Activated CD4-positive, CD25-positive, alpha-beta regulatory T cell treated with anti-CD3 and anti-CD28 coated beads, Interleukin-2, amount 50 U/mL, for 16 hours (primary cell): ENCODE measurements around the gene CMPK2.
"Not testable (repeated sequence)": the region's sequence is repeated elsewhere in the genome, so short reads cannot be mapped to it uniquely, and the experiment has no call there.

Experiments
- DNase-seq: peaks from one replicate; pipeline ENCODE4 v3.0.0-alpha.2; 2020; ENCODE audit warnings: low read depth, low spot score

The CMPK2 gene

DNA sequence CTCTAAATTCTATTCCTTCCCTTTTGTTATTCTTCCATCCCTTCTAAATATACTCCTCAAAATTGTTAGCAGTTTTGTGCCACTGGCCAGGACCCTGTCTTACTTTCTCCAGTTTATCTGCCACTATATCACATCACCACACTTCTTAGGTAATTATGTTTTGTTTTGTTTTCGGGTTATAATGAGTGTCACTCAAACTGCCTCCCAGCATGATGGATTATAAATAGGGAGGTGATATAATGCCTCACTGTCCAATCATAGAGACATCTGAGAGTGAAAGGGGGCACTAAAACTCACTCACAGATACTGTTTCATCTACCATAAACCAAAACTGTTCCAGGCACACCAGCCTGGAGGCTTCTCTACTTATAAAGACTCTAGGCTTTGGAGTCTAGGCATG lies 15.3 kb upstream of the CMPK2 start:
- no peak for DNase-seq

DNA sequence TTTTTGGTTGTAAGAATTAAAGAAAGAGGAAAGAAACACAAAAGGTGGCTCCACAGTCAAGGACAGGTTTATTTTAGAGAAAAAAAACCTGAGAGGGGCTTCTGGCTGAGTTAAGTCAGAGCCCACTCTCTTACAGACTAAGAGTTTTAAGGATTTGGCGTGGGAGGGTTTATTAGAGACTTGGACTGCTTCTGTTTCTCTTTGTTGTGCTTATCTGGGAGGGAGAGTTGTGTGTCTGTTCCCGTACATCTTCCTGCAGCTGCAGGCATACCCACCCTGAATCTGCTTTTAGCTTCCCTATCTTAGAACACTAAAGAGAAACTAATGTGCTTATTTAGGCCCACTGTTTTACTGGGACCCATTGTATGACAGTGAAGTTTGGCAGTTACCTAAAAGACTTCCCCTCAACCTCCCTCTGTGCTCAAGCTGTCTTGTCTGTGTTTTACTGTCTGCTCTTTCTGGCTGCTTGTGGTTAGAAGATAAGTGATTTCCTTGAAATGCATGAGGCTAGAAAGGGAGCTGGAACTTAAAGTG lies 14.6 kb upstream of the CMPK2 start:
- DNase-seq: no peak

DNA sequence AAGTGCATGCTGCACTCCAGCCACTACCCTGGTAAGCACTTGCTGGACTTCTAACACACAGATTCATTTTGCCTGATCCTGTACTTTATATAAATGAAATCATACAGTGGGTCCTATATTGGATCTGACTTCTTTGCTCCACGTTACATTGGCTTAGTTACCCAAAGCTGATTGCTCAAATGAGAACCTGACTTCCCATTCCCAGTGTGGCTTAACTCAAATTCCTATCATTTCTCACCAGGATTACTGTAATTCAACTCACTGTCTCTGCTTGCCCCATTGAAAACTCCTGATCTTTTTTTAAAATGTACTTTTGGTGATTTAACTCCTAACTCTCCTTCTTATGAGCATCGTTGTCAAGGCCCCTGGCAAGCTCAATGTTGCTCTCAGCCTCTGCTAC lies 13.3 kb upstream of the CMPK2 start:
- DNase-seq: no peak

DNA sequence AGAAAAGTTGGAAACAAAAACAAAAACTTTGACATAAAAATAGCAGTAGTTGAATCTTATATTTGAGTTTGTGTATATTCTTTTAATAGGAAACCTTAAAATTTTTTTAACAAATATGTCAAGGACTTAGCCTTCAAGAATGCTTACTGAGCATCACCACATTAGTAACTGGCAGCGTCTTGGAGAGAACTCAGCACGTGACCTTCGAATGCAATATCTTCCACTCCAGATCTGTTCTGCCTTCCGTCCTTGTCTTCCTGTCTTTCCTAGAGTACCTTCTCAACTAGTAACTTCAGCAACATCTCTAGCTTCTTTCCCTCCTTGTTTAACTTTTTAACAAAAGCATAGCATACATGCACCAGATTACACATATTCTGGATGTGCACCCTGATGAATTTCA lies 12.8 kb upstream of the CMPK2 start:
- no peak for DNase-seq

DNA sequence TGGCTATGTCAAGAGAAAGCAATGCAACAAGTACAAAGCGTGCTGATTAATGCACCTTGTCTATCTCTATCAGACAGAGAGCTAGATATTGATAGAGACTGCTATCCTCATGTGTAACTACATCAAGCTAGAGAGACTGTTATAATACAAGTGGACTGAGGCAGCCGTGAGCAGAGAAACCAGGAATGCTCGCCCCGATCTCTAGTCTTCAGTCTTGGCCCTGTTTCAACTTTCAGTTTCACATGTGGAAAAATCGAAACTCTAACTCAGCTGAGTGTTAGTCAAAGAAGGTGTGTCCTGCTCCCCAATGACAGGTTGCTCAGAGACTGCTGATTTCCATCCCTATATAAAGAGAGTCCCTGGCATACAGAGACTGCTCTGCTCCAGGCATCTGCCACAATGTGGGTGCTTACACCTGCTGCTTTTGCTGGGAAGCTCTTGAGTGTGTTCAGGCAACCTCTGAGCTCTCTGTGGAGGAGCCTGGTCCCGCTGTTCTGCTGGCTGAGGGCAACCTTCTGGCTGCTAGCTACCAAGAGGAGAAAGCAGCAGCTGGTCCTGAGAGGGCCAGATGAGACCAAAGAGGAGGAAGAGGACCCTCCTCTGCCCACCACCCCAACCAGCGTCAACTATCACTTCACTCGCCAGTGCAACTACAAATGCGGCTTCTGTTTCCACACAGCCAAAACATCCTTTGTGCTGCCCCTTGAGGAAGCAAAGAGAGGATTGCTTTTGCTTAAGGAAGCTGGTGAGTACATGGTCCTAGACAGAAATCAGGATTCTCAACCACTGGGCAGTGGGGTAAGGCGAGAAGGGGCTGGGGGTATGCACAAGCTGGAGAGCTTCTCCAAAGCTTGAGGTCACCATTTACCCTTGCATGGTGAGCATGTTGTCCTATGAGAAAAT lies 11.9 kb upstream of the CMPK2 start, which contains the start of gene RSAD2:
TSS of gene RSAD2 (plus strand) at position 376 of the 903 bp plus-strand sequence. CDS start at position 400, 24 bp downstream.
- no peak for DNase-seq

DNA sequence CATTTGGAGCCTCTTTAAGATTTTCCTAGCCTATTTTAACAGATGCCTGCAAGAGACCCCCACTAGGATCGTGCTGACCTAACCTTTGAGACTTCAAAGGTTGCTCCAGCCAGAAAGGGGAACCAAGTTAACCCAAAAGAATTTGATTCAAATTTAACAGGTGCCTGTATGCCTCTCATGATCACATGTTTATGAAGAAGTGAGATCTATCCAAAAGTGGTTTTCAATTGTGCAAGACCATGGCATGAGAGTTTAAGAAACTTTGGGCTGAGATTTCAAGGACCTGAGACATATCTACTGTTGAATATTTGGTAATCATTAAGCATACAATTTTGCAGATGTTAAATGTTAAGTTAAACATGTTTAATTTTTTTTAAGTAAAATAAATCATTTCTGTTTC lies 10.6 kb upstream of the CMPK2 start:
- no peak for DNase-seq

DNA sequence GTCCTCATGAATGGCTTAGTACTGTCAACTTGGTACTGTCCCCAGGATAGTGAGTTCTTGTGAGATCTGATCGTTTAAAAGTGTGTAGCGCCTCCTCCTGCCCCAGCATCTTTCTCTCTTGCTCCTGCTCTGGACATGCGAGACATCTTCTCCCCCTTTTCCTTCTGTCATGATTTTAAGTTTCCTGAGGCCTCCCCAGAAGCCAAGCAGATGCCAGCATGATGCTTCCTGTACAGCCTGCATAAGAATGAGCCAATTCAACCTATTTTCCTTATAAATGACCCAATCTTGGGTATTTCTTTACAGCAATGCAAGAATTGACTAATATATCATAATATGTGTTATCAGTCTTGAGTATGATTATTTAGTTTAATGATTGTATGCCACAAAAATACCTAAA lies 8.3 kb upstream of the CMPK2 start:
- no peak for DNase-seq

DNA sequence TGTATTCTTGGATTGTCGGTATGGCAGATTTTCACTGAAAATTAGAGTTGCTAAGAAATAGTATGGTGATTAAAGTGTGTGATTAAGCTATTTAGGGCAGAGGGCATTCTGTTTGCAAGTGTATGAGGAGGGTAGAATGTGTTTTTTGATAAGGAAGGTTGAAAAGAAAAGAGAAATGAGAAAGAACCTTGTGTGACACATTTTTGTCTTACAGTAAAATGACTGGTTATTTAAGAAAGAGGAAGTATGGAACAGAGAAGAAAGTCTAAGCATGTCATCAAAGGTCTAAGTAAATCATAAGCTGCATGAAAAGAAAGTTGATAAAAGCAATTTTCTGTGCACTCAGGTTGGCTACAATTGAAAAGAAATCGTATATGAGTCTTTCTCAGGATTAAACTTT lies 6.7 kb upstream of the CMPK2 start:
- DNase-seq: no peak

DNA sequence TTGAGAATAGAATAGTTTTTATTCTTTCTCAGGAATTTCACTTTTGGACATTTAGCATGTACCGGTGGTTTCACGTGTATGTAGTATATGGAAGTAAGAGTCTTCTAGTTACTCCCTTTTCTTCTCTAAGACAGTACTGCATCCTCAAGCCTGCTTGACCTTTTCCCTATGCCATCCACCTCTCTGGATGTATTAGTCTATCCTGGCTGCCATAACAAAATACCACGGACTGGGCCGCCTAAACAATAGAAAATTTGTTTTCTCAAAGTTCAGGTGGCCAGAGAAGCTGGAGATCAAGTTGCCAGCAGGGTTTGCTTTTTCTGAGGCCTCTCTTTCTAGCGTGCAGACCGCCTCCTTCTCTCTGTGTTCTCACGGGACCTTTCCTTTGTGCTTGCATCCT lies 1.3 kb upstream of the CMPK2 start:
- no peak for DNase-seq

DNA sequence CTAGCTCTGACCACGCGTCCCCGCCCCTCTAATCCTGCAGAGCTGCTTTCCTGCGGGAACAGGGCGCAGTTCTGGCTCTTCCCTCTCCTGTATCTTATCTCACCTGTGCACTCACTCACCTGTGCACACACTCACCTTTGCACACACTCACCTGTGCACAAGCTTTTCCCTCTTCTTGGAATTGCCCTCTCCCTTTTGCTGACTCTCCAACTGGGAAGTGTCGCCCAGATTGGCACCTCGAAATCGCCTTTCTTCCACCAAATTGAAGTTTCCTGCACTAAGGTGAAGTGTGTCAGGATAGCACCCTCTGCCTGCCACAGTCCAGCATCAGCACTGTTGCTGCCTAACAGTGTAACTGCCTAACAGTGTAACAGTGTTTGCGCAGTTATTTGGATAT lies 566 bp upstream of the CMPK2 start:
- no peak for DNase-seq

DNA sequence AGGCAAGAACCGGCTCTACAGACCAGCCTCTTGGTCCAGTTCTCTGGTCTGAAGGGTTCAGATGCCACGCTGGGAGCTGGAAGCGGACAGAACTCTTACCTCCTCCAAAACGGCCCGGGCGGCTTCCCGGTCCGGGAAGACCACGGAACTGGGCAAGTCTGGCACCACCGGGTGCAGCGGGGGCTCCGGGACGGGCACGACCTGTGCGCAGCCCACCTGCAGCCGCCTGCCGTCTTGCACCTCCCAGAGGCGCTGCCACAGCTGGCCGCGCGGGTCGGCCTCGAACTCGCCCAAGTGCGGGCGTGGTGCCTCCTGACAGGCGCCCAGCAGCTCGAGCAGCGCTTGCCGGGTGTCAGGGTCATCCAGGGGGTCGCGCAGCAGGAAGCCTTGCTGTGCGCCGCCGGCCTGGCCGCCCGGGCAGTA lies 773 bp downstream of the CMPK2 start:
- no peak for DNase-seq

DNA sequence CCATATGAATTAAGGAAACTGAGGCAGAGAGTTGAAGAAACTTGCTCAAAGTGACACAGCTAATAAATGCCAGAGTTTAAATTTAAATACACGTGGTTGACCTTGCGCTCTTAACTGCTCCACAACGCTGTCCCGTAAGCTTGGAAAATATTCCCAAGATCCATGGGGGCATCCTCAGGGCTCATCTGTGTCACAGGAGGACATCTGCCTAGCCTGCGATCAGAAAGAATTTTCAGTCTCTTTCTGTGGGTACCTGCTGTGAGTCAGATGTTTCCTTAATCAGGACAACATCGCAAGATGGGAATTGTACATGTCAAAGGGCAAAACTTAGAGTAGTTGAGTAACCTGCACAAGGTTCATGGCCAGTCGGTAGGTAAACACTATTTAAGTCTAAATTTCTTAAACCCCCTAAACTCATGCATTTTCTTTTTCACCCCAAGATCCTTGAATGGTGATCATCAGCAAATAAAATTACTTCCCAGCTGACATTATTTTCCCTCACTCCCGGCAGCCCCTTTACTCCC lies 1.4 kb downstream of the CMPK2 start:
- DNase-seq: no peak

DNA sequence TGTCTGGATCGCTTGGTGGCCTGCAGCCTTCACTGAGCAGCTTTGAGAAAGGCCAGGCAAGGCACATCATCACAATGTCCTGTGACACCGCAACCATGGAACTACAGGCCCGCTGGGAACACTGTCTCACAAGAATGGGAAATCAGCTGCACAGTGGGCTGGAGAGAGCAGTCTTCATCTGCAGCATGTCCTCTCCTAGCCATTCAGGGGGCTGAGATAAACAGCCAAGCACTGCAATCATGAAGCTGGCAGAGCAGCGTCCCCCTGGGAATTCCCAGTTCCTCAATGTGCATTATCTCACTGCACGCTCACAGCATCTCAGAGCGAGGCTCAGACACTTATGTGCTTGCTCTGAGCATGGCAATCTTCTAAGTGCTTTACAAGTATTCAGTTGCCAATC lies 1.9 kb downstream of the CMPK2 start:
- DNase-seq: no peak

DNA sequence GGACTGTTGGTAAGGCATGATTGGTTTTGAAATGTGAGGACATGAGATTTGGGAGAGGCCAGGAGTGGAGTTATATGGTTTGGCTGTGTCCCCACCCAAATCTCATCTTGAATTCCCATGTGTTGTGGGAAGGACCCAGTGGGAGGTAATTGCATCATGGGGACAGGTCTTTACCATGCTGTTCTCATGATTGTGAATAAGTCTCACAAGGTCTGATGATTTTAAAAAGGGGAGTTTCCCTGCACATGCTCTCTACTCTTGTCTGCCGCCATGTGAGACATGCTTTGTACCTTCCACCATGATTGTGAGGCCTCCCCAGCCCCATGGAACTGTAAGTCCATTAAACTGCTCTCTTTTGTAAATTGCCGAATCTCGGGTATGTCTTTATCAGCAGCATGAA lies 5.4 kb downstream of the CMPK2 start:
- DNase-seq: no peak

DNA sequence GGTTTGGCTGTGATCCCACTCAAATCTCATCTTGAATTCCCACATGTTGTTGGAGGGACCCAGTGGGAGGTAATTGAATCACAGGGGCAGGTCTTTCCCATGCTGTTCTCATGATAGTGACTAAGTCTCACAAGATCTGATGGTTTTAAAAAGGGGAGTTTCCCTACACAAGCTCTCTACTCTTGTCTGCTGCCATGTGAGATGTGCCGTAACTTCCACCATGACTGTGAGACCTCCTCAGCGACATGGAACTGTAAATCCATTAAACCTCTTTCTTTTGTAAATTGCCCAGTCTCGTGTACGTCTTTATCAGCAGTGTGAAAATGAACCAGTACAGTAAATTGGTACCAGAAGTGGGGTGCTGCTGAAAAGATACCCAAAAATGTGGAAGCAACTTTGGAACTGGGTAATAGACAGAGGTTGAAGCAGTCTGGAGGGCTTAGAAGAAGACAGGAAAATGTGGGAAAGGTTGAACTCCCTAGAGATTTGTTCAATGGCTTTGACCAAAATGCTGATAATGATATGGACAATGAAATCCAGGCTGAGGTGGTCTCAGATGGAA lies 7.2 kb downstream of the CMPK2 start:
- not testable (repeated sequence) for DNase-seq

DNA sequence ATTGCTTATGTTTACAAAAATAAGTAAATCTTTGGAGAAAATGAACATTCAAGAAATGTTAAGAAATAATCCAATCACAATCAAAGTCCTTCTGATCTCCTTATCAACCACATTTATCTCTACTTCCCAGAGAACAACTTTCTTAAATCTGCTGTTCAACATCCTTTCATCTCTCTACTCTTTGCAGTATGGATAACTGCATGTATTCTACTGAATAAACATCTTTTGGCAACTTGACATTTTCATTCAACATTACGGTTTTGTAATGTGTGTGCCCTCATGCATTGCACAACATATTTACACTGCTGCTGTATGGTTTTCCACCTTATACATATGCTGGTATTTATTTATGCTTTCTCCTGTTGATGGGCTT lies 9.2 kb downstream of the CMPK2 start:
- DNase-seq: no peak

DNA sequence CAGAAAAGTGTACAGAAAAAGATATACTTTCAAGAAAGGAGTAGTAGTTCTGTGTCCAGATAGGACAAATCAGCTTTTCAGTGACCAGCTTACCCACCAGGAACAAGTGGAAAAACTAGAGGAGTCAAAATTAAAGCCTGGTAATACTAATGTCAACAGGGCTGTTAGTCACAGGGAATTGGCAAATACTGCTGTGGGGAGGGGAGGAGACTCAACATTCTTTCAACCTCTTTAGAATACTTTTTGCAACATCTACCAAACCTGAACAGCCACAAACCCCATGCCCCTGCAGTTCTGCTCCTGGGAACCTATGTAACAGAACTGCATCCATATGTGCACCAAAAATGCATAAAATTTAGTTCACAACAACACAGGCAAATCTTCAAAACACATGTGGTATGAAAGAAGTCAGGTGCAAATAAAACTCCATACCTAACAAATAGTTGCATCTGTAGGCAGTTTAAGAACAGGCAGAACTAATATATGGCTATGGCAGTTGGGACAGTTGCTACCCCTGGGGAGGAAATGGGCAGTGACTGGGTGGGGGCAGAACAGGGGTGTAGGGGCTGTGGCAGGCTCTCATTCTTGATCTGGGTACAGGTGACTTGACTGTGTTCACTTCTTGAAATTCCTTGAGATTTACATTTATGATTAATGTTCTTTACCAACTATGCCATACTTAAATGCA lies 9.7 kb downstream of the CMPK2 start:
- no peak for DNase-seq

DNA sequence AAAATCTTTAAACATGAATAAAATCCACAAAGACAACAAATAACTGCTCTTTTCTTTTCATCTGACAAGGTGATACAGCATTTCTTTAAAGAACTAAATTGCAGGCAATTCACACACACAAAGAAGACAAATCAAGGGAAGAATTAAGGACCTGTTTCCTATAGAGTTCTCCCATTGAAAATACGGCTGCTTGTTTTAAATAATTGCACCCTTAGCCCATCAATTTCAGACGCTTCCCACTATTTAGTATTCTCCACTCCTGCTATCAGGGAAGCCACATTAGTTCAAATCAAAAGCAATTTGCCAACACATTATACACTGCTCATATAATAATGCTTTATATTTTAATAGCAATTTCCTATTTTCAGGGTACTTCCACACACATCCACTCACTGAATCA lies 11.3 kb downstream of the CMPK2 start:
- DNase-seq: no peak

DNA sequence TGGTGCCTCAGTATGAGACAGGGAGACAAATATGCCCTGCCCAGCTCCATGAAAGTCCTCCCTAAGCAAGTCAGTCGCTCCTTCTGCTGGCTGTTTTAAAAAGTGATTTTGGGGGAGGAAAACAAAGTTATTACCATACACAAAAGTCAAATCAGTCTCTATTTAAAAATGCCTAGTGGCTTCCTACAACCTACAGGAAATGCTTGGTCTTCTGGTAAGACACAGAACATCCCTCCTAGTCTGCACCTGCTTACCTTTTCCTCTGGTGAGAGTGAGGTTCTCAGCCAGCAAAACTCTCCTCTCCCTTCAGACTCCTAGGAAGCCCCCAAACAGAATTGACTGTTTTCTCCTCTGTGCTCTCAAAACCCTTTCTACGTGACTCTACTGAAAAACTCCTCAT lies 13.5 kb downstream of the CMPK2 start:
- DNase-seq: no peak

DNA sequence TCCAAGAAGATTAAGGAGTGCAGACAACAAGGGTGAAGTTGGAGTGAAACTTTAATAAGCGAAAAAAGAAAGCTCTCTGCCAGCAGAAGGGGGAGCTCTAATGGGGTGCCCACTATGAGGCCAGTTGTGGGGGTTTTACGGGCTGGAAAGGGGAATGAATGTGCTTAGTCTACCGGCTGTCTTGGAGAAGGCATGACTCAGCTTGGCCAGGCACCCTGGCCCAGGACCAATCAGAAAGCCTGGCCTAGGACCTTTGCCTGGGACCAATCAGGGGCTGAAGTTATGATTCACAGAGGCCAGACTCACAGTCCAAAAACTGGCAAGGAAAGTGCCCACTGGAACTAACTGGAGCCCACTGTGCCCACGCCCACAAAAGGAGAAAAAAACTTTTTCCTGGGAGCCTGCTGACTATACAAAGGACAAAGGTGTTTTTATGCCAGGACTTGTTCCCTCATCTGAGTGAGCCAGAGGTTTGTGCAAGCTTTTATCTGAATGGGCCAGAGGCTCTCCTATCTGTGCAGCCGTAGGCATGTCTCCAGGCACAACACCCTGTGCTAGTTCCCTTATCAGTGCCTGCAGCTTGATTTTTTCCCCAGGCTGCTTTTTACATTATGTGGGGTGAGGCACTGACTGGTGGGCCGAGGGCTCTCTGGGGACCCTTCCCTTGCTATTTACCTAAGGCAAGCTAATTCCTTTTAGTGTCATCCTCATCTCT lies 18.6 kb downstream of the CMPK2 start:
- DNase-seq: no peak

DNA sequence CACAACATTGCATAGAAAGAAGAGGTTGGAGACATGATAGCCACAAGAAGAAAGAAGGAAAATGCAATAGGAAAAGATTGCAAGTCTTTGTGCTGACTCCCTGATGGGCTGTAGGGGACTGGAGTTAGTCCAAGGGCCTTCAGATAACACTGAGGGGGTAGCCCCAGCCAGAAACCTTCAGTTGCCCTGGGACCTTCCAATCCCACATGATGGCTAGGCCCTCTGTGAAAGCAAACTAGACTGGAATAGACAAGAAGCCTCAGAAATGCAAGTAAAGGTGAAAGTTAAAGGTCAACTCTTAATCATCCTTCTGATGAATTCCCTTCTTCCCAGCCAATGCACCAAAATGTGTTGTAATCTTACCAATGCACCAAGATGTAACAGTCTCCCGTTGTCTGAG lies 19.2 kb downstream of the CMPK2 start:
- no peak for DNase-seq

DNA sequence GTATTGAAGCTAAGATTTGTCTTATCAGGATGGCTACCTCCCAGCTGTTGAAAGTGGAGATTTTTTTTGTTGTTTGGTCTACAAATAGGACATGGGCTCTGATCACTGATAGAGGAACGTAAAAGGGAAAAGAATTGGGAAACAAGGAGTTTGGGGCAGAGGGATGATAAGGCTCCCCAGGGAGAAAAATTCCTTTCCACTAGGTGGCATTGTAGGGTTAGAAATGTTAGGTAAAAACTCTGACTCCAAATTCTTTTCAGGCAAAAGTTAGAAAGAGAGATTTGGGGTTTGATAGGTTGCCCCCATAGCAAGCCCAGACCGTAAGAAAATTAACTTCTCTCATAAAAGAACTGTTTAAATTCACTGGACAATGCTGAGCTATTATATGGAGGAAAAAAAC lies 19.8 kb downstream of the CMPK2 start:
- DNase-seq: no peak
